HCT116 (cell line): ENCODE results near the gene SGMS2. TPM values are rescaled to one million over a fixed set of nuclear protein-coding genes. Genes with fewer than 3 reads are reported as not detected.

Experiments used
- ATAC-seq: fragments of 200-7000 bp; cut with Tn5 transposase; 2 replicates; pipeline ENCODE4 v1.9.1; 2020; ENCODE audit warnings: mild to moderate bottlenecking, moderate library complexity
- BruUV-seq: library from RNA; stranded (reverse); fragments of 400-500 nt; replicated peaks from 2 replicates; lab custom pipeline; 2021; lab: Mats Ljungman, UMichigan
- CTCF ChIA-PET: fragments of 300-600 bp; sonication (Branson Sonifier 250); formaldehyde crosslinking; loops from one replicate; lab custom pipeline; 2021; ENCODE audit warnings: antibody characterized with exemption; lab: Charles Lee
- POLR2A ChIA-PET: fragments of 300-600, 350-600 bp; sonication (Branson Sonifier 250); formaldehyde crosslinking; loops from one replicate; lab custom pipeline; 2021; ENCODE audit warnings: antibody characterized with exemption; lab: Charles Lee
- RAD21 ChIA-PET, 2 experiments: fragments of 300-600 bp; sonication (Branson Sonifier 250); formaldehyde crosslinking; loops; one replicate each; lab custom pipeline; 2023; ENCODE audit warnings: low total read pairs in 2 of 2; ENCODE audit not compliant: uncharacterized antibody in 2 of 2, unreplicated experiment in 2 of 2, low non-redundant PET in 1 of 2; lab: Charles Lee
- DNase-seq: peaks from one replicate; pipeline ENCODE4 v3.0.0-alpha.2; 2010; ENCODE audit warnings: low read depth, low spot score
- H2AFZ ChIP-seq: fragments of 200-600 bp; shearing (Covaris generic), sonication (generic); 2 replicates; pipeline ENCODE4 v1.6.1; 2017; ENCODE audit warnings: low read depth, mixed run types, mixed read lengths, antibody characterized with exemption, low read length; ENCODE audit not compliant: poor library complexity, severe bottlenecking
- H3K27ac ChIP-seq: 2 replicates; pipeline ENCODE4 v1.5.1; 2012; ENCODE audit warnings: low read depth, low read length
- H3K27me3 ChIP-seq: fragments of 200-600 bp; sonication (generic); 2 replicates; pipeline ENCODE4 v1.6.1; 2016; ENCODE audit warnings: mixed run types, low read length, mixed read lengths; ENCODE audit not compliant: insufficient read depth
- H3K36me3 ChIP-seq, 2 experiments: fragments of 200-500 bp in 1 of 2; fragments of 200-600 bp in 1 of 2; sonication (Bioruptor generic) in 1 of 2; sonication (generic) in 1 of 2; 2 replicates each; pipeline versions ENCODE4 v1.5.1 to v1.6.1; 2014 to 2016; ENCODE audit warnings: low read length in 2 of 2, inconsistent platforms in 1 of 2, mixed read lengths in 1 of 2, mixed run types in 1 of 2; ENCODE audit not compliant: insufficient read depth in 2 of 2, control insufficient read depth in 1 of 2
- H3K4me1 ChIP-seq, 2 experiments: fragments of 200-600 bp in 1 of 2; sonication (generic) in 1 of 2; 2 replicates each; pipeline versions ENCODE4 v1.5.1 to v1.6.1; 2012 to 2017; ENCODE audit warnings: low read length in 2 of 2, inconsistent platforms in 1 of 2, mild to moderate bottlenecking in 1 of 2, mixed read lengths in 1 of 2, mixed run types in 1 of 2, moderate library complexity in 1 of 2; ENCODE audit not compliant: insufficient read depth in 2 of 2, control insufficient read depth in 1 of 2
- H3K4me2 ChIP-seq: fragments of 200-600 bp; sonication (generic); 2 replicates; pipeline ENCODE4 v1.6.1; 2017; ENCODE audit warnings: mixed run types, low read length, mixed read lengths
- H3K4me3 ChIP-seq, 2 experiments: fragments of 200-600 bp in 1 of 2; sonication (generic) in 1 of 2; replicated peaks in 1 of 2; 2 replicates each; pipeline ENCODE4 v1.5.1; 2011 to 2016; ENCODE audit warnings: low read length in 2 of 2, control low read depth in 1 of 2, low read depth in 1 of 2, mild to moderate bottlenecking in 1 of 2, mixed read lengths in 1 of 2, mixed run types in 1 of 2
- H3K79me2 ChIP-seq: fragments of 200-600 bp; sonication (generic); 2 replicates; pipeline ENCODE4 v1.6.1; 2017; ENCODE audit warnings: mild to moderate bottlenecking, mixed run types, low read length, moderate library complexity, mixed read lengths; ENCODE audit not compliant: insufficient read depth
- H3K9ac ChIP-seq: fragments of 200-600 bp; sonication (generic); 2 replicates; pipeline ENCODE4 v1.6.1; 2016; ENCODE audit warnings: low read length, mixed read lengths
- H3K9me2 ChIP-seq: fragments of 200-600 bp; sonication (generic), shearing (Covaris generic); 2 replicates; pipeline ENCODE4 v1.6.1; 2017; ENCODE audit warnings: mixed run types, mild to moderate bottlenecking, moderate library complexity; ENCODE audit not compliant: insufficient read depth
- H3K9me3 ChIP-seq, 2 experiments: fragments of 200-500 bp in 1 of 2; fragments of 200-600 bp in 1 of 2; sonication (Bioruptor generic) in 1 of 2; sonication (generic) in 1 of 2; 2 replicates each; pipeline ENCODE4 v1.6.1; 2014 to 2017; ENCODE audit warnings: low read length in 2 of 2, mixed read lengths in 2 of 2, inconsistent platforms in 1 of 2, low read depth in 1 of 2, mild to moderate bottlenecking in 1 of 2, mixed run types in 1 of 2, moderate library complexity in 1 of 2; ENCODE audit not compliant: control insufficient read depth in 1 of 2, insufficient read depth in 1 of 2
- H4K20me1 ChIP-seq: fragments of 200-600 bp; sonication (generic), shearing (Covaris generic); 2 replicates; pipeline ENCODE4 v1.6.1; 2017; ENCODE audit warnings: mixed run types, mild to moderate bottlenecking, moderate library complexity; ENCODE audit not compliant: insufficient read depth
- ATF3 ChIP-seq: IDR thresholded peaks from 2 replicates; pipeline ENCODE4 v1.6.1; 2012
- CBX3 ChIP-seq: IDR thresholded peaks from 2 replicates; pipeline ENCODE4 v1.6.1; 2012; ENCODE audit warnings: low read depth
- CEBPB ChIP-seq: IDR thresholded peaks from 2 replicates; pipeline ENCODE4 v1.6.1; 2012; ENCODE audit warnings: low read depth
- EGR1 ChIP-seq: IDR thresholded peaks from 2 replicates; pipeline ENCODE4 v1.6.1; 2012; ENCODE audit warnings: low read depth
- ELF1 ChIP-seq: IDR thresholded peaks from 2 replicates; pipeline ENCODE4 v1.6.1; 2012; ENCODE audit warnings: low read depth, borderline replicate concordance
- JUND ChIP-seq: IDR thresholded peaks from 2 replicates; pipeline ENCODE4 v1.6.1; 2012
- MAX ChIP-seq: IDR thresholded peaks from 2 replicates; pipeline ENCODE4 v1.6.1; 2012
- REST ChIP-seq: IDR thresholded peaks from 2 replicates; pipeline ENCODE4 v1.6.1; 2012; ENCODE audit warnings: low read depth
- SIN3A ChIP-seq: IDR thresholded peaks from 2 replicates; pipeline ENCODE4 v1.6.1; 2012; ENCODE audit warnings: low read depth
- TCF7L2 ChIP-seq: IDR thresholded peaks from 2 replicates; pipeline ENCODE4 v1.7.0; 2011; ENCODE audit warnings: borderline replicate concordance, inconsistent platforms; ENCODE audit not compliant: insufficient read depth, insufficient read length; ENCODE audit errors: extremely low read depth
- ZBTB33 ChIP-seq: IDR thresholded peaks from 2 replicates; pipeline ENCODE4 v1.6.1; 2011; ENCODE audit warnings: mild to moderate bottlenecking, low read length, moderate library complexity; ENCODE audit not compliant: insufficient replicate concordance; ENCODE audit errors: extremely low read depth
- ZFX ChIP-seq: fragments of 450-650 bp; IDR thresholded peaks from 2 replicates; pipeline ENCODE4 v1.6.1; 2017
- ZNF274 ChIP-seq: fragments of 200-500 bp; sonication (Bioruptor generic); IDR thresholded peaks from 2 replicates; pipeline ENCODE4 v1.6.1; 2014; ENCODE audit warnings: mild to moderate bottlenecking, low read depth, low read length, inconsistent platforms
- intact Hi-C: fragments of 100-400 bp; cut with micrococcal nuclease; formaldehyde crosslinking; loops from 2 replicates; pipeline ENCODE4 v1.10.0; 2022
- total RNA-seq: library from RNA; stranded (reverse); gene quantifications from one replicate; pipeline ENCODE4 v1.2.1, GENCODE V29; 2021; ENCODE audit not compliant: unreplicated experiment

The SGMS2 gene
- total RNA-seq, 1 experiment from 2014 or later: 36.6 TPM

- H3K9me2 ChIP-seq: no peaks in the 10 kb centered on the region
- H3K9me3 ChIP-seq: no peaks in the 10 kb centered on the region
- intact Hi-C loops: no loop called here
- H4K20me1 ChIP-seq: no peaks in the 10 kb centered on the region
- H3K4me3 ChIP-seq: no peak overlapping the region
- no peaks in the 10 kb centered on the region for H3K36me3 ChIP-seq
- ChIA-PET CTCF (no interaction called here), RAD21 (no interaction called here), POLR2A (no interaction called here)
- H3K79me2 ChIP-seq: no peaks in the 10 kb centered on the region
- TF ChIP-seq TCF7L2 (no peak), CEBPB (no peak), SIN3A (no peak), ELF1 (no peak), EGR1 (no peak), JUND (no peak), ATF3 (no peak), CBX3 (no peak), MAX (no peak), ZBTB33 (no peak), ZNF274 (no peak), REST (no peak), ZFX (no peak)
- no peak overlapping the region for H3K27ac ChIP-seq
- no peaks in the 10 kb centered on the region for H3K4me1 ChIP-seq
- DNase-seq (no peak), ATAC-seq (no peak)
- BruUV-seq: no TSS peak
- H2AFZ ChIP-seq: no peak overlapping the region
- no peak overlapping the region for H3K4me2 ChIP-seq
- H3K27me3 ChIP-seq: no peaks in the 10 kb centered on the region
- H3K9ac ChIP-seq: no peak overlapping the region
These were observed 114.6 kb downstream of the SGMS2 start for GRCh38 chr4:107939307-107939706.
